Glutamatergic neuron (in vitro differentiated cells): ENCODE results near the gene ADTRP. TPM values are rescaled to one million over a fixed set of nuclear protein-coding genes. Genes with fewer than 3 reads are reported as not detected.

Experiments
- DNase-seq: peaks from one replicate; pipeline ENCODE4 v3.0.0; 2022
- H3K27ac Mint-ChIP-seq: one replicate; pipeline ENCODE4 v1.8.0; 2020; ENCODE audit warnings: mild to moderate bottlenecking, mixed read lengths, inconsistent platforms; ENCODE audit not compliant: unreplicated experiment
- H3K27me3 Mint-ChIP-seq: one replicate; pipeline ENCODE4 v1.8.0; 2020; ENCODE audit warnings: mild to moderate bottlenecking, moderate library complexity, mixed read lengths, inconsistent platforms; ENCODE audit not compliant: unreplicated experiment
- H3K36me3 Mint-ChIP-seq: one replicate; pipeline ENCODE4 v1.8.0; 2020; ENCODE audit warnings: mild to moderate bottlenecking, mixed read lengths, inconsistent platforms; ENCODE audit not compliant: unreplicated experiment
- H3K4me1 Mint-ChIP-seq: one replicate; pipeline ENCODE4 v1.8.0; 2020; ENCODE audit warnings: mild to moderate bottlenecking, low read depth, mixed read lengths, inconsistent platforms; ENCODE audit not compliant: unreplicated experiment
- H3K4me3 Mint-ChIP-seq: one replicate; pipeline ENCODE4 v1.8.0; 2020; ENCODE audit warnings: mild to moderate bottlenecking, mixed read lengths, inconsistent platforms; ENCODE audit not compliant: unreplicated experiment
- H3K9me3 Mint-ChIP-seq: one replicate; pipeline ENCODE4 v1.8.0; 2020; ENCODE audit warnings: mild to moderate bottlenecking, moderate library complexity, mixed read lengths, inconsistent platforms; ENCODE audit not compliant: unreplicated experiment
- CTCF ChIP-seq: fragments of 200-600 bp; sonication (generic); IDR thresholded peaks from one replicate; pipeline ENCODE4 v1.5.0; 2021; ENCODE audit not compliant: partially characterized antibody, unreplicated experiment
- total RNA-seq: library from RNA; stranded (reverse); fragmentation: NEBNext Ultra II Directional; extraction: Animal tissue kit (Norgen Biotek cat#: 25700); gene quantifications from one replicate; pipeline ENCODE4 v1.2.1, GENCODE V29; 2021; ENCODE audit not compliant: unreplicated experiment

The ADTRP gene
- total RNA-seq, 1 donor from 2014 or later, result not detected

GRCh38 chr6:11706171-11706570, 72.4 kb downstream of the ADTRP start:
- Mint-ChIP-seq H3K36me3 (peaks cover 5% of the 10 kb centered on the region), H3K4me3 (peak overlapping the region; percentile 32), H3K4me1 (peaks cover 23% of the 10 kb centered on the region), H3K27me3 (peaks cover 6% of the 10 kb centered on the region), H3K27ac (peak overlapping the region; percentile 46), H3K9me3 (peaks cover 6% of the 10 kb centered on the region)
- TF ChIP-seq CTCF, result no peak
- DNase-seq, result peak; percentile 71

- Mint-ChIP-seq H3K27me3 (peaks cover 7% of the 10 kb centered on the region), H3K36me3 (peaks cover 5% of the 10 kb centered on the region), H3K9me3 (peaks cover 6% of the 10 kb centered on the region), H3K4me1 (peaks cover 23% of the 10 kb centered on the region), H3K4me3 (no peak overlapping the region), H3K27ac (no peak overlapping the region)
- no peak for TF ChIP-seq CTCF
- DNase-seq, result no peak
Measured at GRCh38 chr6:11705483-11705882, 73.1 kb downstream of the ADTRP start.

GRCh38 chr6:11705069-11705468, 73.5 kb downstream of the ADTRP start:
- Mint-ChIP-seq H3K4me3 (no peak overlapping the region), H3K27me3 (peaks cover 7% of the 10 kb centered on the region), H3K4me1 (peaks cover 23% of the 10 kb centered on the region), H3K9me3 (peaks cover 6% of the 10 kb centered on the region), H3K36me3 (peaks cover 5% of the 10 kb centered on the region), H3K27ac (no peak overlapping the region)
- TF ChIP-seq CTCF, result no peak
- DNase-seq, result no peak

GRCh38 chr6:11703725-11704124, 74.9 kb downstream of the ADTRP start:
- DNase-seq, result no peak
- peaks cover 6% of the 10 kb centered on the region for H3K9me3 Mint-ChIP-seq
- no peak for TF ChIP-seq CTCF
- peaks cover 23% of the 10 kb centered on the region for H3K4me1 Mint-ChIP-seq
- no peak overlapping the region for H3K27ac Mint-ChIP-seq
- H3K36me3 Mint-ChIP-seq, result peaks cover 5% of the 10 kb centered on the region
- no peak overlapping the region for H3K4me3 Mint-ChIP-seq
- H3K27me3 Mint-ChIP-seq, result peaks cover 7% of the 10 kb centered on the region

GRCh38 chr6:11702500-11703130, 76.0 kb downstream of the ADTRP start:
- Mint-ChIP-seq H3K9me3 (peaks cover 6% of the 10 kb centered on the region), H3K4me1 (peaks cover 23% of the 10 kb centered on the region), H3K27me3 (peaks cover 7% of the 10 kb centered on the region), H3K27ac (no peak overlapping the region), H3K36me3 (no peaks in the 10 kb centered on the region), H3K4me3 (no peak overlapping the region)
- DNase-seq, result no peak
- TF ChIP-seq CTCF, result no peak
